Head of caudate nucleus (tissue), 42 donors: ENCODE data around the gene CCSER1.
"Not testable (repeated sequence)": the region's sequence is repeated elsewhere in the genome, so short reads cannot be mapped to it uniquely, and the experiment has no call there.

Experiments used
- DNase-seq, 42 donors: peaks; one replicate each; pipeline versions ENCODE4 v3.0.0 to v3.0.0-alpha.2; 2020 to 2021; ENCODE audit warnings: mixed read lengths in 7 of 42
- intact Hi-C: fragments of 100-400 bp; cut with DNase I; formaldehyde crosslinking; loops from one replicate; pipeline ENCODE4 v1.15.0; 2022

CCSER1 gene

GRCh38 chr4:90840291-90840690, 713.1 kb downstream of the CCSER1 start:
- intact Hi-C loops = no loop called here
- DNase-seq = no peak

GRCh38 chr4:90840828-90841227, 713.6 kb downstream of the CCSER1 start:
- DNase-seq = no peak
- intact Hi-C loops = no loop called here

DNA sequence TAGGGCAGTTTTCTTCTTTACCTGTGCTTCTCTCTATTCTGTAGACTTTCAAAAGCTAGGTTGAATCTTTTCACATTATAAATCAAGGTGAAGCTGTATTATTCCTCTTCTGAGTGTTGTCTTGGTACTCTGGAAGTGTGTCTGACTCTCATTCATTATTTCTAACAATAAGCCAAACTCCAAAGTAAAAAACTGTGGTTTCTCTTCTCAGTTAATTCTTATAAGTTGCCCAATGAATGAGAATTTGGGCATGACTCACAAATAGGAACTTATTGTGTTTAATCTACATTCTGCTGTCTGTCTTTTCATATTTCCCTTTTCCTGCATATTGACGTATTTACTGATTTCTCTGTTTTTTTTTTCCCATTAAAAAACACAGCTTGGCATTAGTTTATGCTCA, 714.5 kb downstream of the CCSER1 start:
- intact Hi-C loops = no loop called here

GRCh38 chr4:90842960-90843359, 715.8 kb downstream of the CCSER1 start:
- no peak for DNase-seq
- intact Hi-C loops = no loop called here

More for the DNA sequence above, 714.5 kb downstream of the CCSER1 start:
- DNase-seq = no peak

- no peak for DNase-seq
- intact Hi-C loops = no loop called here
These were observed 717.0 kb downstream of the CCSER1 start for GRCh38 chr4:90844241-90844640.

- intact Hi-C loops = no loop called here
- DNase-seq = no peak
These were observed 718.6 kb downstream of the CCSER1 start for GRCh38 chr4:90845777-90846176.

DNA sequence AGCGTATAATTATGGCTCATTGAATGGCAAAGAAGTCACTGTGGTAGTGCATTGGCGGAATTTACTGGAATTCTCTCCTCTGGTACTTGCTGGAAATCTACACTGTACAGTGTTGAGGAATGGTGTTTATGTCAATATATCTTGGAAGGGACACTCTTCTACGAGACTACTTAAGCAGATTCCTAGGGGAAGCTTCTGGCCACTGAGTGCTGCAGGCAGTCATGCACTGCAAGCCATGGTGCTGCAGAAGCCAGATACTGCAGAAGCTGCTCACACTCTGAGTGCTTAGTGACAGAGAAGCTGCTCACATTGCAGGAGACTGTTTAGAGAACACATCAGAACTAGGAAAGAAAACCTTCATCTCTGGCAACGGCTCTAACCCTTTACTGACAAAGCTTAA, 725.0 kb downstream of the CCSER1 start:
- peak in 28 of 42 donors; percentile 11 to 73 (median 28) for DNase-seq

GRCh38 chr4:90855111-90855510, 727.9 kb downstream of the CCSER1 start:
- DNase-seq = no peak
- intact Hi-C loops = no loop called here

More for the DNA sequence above, 725.0 kb downstream of the CCSER1 start:
- intact Hi-C loops = no loop called here

- DNase-seq = no peak
These were observed 730.1 kb downstream of the CCSER1 start for GRCh38 chr4:90857081-90857820.

GRCh38 chr4:90875791-90876190, 748.6 kb downstream of the CCSER1 start:
- intact Hi-C loops = no loop called here
- DNase-seq = no peak

More at GRCh38 chr4:90857081-90857820, 730.1 kb downstream of the CCSER1 start:
- intact Hi-C loops = no loop called here

- intact Hi-C loops = no loop called here
- no peak for DNase-seq
These were observed 749.1 kb downstream of the CCSER1 start for GRCh38 chr4:90876296-90876695.

GRCh38 chr4:90883519-90883918, 756.3 kb downstream of the CCSER1 start:
- intact Hi-C loops = no loop called here
- DNase-seq = no peak

DNA sequence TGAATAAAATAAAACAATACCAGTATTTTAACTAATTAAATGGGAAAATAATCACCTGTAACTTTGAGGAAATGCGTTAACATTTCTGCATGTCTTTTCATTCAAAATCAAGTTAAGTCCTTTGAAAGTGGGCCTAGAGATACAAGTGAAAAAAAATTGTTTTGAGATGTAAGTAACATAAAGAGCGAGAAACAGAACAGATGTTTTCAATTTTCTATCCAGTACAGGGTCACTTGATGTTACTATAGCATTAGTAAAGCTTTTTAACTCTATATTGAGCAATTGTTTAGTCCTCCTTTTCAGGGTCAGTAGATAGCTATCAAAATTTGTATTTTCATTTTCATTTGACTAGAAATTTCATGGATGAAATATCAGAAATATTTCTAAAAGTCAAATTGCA, 761.4 kb downstream of the CCSER1 start:
- DNase-seq = no peak
- intact Hi-C loops = no loop called here

DNA sequence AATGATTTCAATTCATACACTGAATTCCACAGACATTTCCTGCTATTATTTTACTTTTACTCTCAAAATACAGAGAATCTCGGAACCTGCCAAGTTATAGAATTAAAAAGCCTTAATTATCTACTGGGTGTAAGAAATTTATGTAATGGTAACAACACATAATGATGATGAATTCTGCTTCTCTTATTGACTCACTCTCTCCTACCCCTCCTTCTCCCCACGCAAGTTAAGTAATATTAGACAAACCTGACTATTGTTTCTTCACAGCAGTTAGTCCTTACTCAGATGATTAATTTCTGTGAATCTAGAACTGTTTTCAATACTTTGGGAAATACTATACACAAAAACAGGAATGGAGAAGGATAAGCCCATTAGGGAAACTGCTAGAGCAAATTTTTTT, 762.0 kb downstream of the CCSER1 start:
- peak in 2 of 42 donors; percentile 7 to 9 for DNase-seq
- intact Hi-C loops = no loop called here

GRCh38 chr4:90903413-90903812, 776.2 kb downstream of the CCSER1 start:
- intact Hi-C loops, DNase-seq: not testable (repeated sequence)

GRCh38 chr4:90904021-90904420, 776.8 kb downstream of the CCSER1 start:
- DNase-seq = no peak
- intact Hi-C loops = no loop called here

- intact Hi-C loops = no loop called here
These were observed 779.0 kb downstream of the CCSER1 start for GRCh38 chr4:90906239-90906638.

GRCh38 chr4:90911724-90912434, 784.7 kb downstream of the CCSER1 start:
- DNase-seq, intact Hi-C loops: not testable (repeated sequence)

More at GRCh38 chr4:90906239-90906638, 779.0 kb downstream of the CCSER1 start:
- no peak for DNase-seq

GRCh38 chr4:90922174-90922573, 795.0 kb downstream of the CCSER1 start:
- intact Hi-C loops = no loop called here
- DNase-seq = no peak

GRCh38 chr4:90926957-90927356, 799.8 kb downstream of the CCSER1 start:
- intact Hi-C loops = no loop called here
- no peak for DNase-seq

GRCh38 chr4:90943311-90943710, 816.1 kb downstream of the CCSER1 start:
- DNase-seq = no peak
- intact Hi-C loops = no loop called here
